ENCODE results near the gene NOL4. TPM values are rescaled to one million over a fixed set of nuclear protein-coding genes. Genes with fewer than 3 reads are reported as not detected.
"Not testable (repeated sequence)": the region's sequence is repeated elsewhere in the genome, so short reads cannot be mapped to it uniquely, and the experiment has no call there.

The NOL4 gene
- 0.05 TPM in 1 of 2 replicates, not detected in the other for total RNA-seq

DNA sequence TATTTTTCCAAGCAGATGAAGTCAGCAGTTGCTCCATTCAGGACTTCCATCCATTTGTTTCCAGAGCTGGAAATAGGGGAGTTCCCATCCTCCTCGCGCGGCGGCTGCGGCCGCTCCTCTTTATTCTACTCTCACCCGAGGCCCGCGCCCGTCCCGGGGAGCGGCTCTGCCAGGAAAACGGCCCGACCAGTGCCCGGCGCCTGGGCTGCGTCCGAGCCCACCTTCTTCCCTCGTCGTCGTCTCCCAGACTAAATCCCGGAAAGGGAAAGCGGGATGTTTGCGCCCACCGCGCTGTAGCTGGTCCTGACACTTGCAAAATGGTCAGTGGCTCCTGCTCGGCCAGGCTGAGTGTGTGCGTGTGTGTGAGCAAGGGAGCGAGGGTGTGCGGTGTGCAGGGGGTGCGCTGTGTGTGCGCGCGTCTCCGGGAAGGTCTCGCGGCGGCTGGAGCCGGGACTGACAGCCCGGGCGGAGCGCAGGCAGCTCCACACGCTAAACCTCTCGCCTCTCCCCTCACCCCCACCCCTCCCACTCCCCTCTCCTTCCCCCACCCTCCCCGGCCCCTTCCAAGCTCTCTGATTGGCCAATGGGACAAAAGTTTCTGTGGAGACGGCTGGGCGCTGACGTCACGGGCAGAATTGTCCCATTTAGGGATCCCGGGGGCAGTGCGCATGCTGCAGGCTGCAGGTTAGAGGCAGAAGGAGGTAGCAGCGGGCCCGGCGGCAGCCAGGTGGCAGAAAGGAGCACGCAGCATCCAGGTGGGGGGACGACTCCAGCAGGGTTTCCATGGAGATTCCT lies at the start of gene NOL4:
Gene NOL4, minus strand, starts transcription at position 491 of the 795 bp plus-strand sequence. CDS start 1,660 bp downstream, outside the sequence.
- DNase-seq (ENCODE audit: extremely low read depth, low read depth, low spot score): no peak

- DNase-seq (ENCODE audit: extremely low read depth, low read depth, low spot score): not testable (repeated sequence)
These were observed 41.3 kb upstream of the NOL4 start for GRCh38 chr18:34266029-34266428.

DNA sequence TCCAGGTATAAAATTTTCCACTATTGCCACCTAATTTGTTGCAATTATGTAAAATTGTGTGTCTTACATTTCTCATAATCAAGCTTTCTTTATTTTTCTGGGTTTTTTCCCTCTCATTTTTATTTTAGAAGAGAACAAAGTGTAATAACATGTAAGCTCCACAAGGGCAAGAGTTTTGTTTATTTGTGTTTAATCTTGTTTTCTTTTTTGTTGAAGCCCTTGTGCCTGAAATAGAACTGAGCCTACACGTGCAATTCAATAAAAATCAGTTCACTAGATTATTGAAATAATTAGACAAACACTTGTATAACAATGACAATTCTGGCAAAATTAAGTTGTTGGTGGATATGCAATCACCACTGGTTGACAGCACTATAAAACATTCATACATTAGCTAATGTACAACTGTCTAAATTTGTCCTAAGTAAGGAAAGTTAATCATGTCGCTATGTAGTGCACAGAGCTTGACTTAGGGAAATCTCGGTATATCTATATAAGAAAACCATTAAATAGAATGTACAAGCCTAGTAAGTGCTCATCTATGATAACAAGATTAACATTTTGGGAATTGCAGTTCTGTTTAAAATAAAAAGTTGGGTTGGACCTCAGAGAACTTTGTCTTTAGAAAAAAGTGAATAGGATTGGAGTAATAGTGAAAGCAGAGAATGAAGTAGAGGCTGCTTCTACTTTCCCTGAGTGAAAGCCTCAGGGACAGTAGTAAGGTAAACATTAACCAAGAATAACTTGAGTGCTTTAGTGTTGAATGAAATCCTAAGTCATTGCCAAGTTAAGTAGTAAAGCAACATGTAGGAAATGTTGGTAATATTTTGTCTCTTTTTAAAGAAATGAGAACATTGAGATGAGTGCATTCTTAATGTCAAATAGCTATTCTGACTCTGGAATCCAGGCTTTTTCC lies 37.4 kb upstream of the NOL4 start:
- no peak for DNase-seq (ENCODE audit: extremely low read depth, low read depth, low spot score)

- no peak for DNase-seq (ENCODE audit: extremely low read depth, low read depth, low spot score)
These were observed 33.5 kb upstream of the NOL4 start for GRCh38 chr18:34258176-34258575.

DNA sequence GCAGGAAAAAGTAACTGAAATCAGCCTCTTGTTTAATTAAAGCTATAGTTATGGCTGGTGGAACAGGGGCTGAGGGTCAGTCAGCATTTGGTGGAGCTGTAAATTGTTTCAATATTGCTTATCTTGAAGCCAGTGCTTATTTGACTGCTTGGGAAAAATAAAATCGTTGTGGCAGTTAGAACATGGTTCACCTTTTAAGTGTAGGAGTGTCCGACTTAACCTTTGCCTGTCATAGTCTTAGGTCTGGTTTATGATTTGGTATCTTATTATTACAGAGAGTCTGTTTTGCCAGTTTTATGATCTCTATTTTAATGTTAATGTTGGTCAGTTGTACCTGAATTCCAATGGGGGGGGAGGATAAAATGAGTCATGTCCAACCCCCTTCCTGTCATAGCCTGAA lies 27.2 kb upstream of the NOL4 start:
- no peak for DNase-seq (ENCODE audit: extremely low read depth, low read depth, low spot score)

- no peak for DNase-seq (ENCODE audit: extremely low read depth, low read depth, low spot score)
These were observed 24.0 kb upstream of the NOL4 start for GRCh38 chr18:34248727-34249126.

GRCh38 chr18:34242739-34243138 lies 18.0 kb upstream of the NOL4 start:
- no peak for DNase-seq (ENCODE audit: extremely low read depth, low read depth, low spot score)

DNA sequence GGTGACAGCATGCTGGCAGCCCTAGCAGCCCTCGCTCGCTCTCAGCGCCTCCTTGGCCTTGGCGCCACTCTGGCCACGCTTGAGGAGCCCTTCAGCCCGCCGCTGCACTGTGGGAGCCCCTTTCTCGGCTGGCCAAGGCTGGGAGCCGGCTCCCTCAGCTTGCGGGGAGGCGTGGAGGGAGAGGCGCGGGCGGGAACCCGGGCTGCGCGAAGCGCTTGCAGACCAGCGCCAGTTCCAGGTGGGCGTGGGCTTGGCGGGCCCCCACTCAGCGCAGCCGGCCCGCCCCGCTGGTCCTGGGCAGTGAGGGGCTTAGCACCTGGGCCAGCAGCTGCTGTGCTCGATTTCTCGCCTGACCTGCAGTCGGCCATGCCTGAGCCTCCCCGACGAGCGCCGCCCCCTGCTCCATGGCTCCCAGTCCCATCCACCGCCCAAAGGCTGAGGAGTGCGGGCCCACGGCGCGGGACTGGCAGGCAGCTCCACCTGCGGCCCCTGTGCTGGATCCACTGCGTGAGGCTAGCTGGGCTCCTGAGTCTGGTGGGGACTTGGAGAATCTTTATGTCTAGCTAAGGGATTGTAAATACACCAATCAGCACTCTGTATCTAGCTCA lies 9.2 kb upstream of the NOL4 start:
- DNase-seq (ENCODE audit: extremely low read depth, low read depth, low spot score): not testable (repeated sequence)

GRCh38 chr18:34225218-34225553 lies 473 bp upstream of the NOL4 start:
- no peak for DNase-seq (ENCODE audit: extremely low read depth, low read depth, low spot score)

DNA sequence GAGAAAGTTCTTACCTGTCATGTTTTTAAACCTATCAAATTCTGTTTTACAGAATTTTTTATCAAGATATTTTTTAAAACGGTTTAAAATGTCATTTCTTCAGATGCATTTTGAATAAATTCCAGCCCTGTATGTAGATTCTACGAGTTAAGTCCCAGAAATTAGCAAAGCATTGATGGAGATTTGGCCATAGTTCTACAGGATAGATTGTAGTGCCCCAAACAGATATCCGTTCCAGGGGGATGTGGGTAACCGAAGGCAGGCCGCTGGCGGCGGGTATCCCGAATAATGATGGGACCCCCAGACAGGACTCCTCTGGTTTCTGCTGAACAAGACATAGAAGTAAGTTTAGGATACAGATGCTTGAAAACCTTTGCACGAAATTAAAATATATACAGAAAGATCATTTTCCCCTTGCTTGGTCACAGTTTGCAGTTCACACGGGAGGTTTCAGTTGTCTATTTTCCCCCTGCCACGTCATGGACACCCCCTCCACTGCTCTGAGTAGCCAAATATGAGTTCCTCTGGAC lies 755 bp downstream of the NOL4 start:
- no peak for DNase-seq (ENCODE audit: extremely low read depth, low read depth, low spot score)

DNA sequence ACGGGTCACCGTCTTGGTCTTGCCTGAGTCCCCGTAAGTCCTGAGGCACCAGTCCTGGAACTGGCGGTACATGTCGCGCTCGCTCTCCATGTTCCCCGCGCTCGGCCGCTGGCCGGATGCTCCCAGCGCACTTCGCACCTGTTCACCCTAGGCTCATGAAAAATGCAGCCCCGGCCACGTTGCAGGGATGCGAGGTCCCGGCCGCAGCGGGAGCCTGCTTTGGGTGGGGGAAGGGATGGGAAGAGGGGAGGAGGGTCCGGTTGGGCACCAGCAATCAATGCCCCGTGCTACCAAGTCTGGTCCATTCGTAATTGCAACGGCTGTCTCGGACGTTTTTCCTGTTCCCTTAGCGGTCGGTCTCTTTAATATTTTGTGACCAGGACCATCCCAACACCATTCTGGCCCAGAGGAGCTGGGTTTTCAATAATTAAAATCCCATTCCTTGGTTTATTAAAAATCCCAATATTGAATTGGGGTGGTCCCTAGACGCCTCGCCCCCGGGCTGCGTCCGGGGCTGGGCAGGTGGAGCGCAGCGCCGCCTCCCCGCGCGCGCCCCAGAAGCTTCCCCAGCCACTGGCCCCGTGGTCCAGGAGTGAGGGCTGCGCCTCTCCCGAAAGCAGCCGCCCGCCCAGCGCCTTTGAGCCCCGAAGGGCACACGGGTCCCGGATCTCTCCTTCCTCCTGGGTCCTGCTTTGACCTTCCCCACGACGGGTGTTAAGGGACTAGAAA lies 1.4 kb downstream of the NOL4 start:
- no peak for DNase-seq (ENCODE audit: extremely low read depth, low read depth, low spot score)

- no peak for DNase-seq (ENCODE audit: extremely low read depth, low read depth, low spot score)
These were observed 2.2 kb downstream of the NOL4 start for GRCh38 chr18:34222307-34223163.

DNA sequence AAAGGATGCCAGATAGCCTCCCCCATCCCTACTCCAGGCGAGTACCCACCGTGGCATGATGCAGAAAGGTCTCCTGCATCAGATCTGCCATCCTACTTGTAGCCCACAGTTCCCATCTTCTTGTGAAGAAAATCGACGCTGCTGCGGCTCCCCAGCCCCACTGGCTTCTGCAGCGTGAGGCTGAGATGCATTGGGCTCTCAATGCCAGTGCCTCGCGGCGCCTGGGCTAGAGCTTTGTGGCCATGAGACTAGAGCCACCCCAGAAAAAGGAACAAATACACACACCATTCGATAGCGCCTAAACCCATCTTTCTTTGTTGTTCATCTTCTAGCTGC lies 2.8 kb downstream of the NOL4 start:
- no peak for DNase-seq (ENCODE audit: extremely low read depth, low read depth, low spot score)

DNA sequence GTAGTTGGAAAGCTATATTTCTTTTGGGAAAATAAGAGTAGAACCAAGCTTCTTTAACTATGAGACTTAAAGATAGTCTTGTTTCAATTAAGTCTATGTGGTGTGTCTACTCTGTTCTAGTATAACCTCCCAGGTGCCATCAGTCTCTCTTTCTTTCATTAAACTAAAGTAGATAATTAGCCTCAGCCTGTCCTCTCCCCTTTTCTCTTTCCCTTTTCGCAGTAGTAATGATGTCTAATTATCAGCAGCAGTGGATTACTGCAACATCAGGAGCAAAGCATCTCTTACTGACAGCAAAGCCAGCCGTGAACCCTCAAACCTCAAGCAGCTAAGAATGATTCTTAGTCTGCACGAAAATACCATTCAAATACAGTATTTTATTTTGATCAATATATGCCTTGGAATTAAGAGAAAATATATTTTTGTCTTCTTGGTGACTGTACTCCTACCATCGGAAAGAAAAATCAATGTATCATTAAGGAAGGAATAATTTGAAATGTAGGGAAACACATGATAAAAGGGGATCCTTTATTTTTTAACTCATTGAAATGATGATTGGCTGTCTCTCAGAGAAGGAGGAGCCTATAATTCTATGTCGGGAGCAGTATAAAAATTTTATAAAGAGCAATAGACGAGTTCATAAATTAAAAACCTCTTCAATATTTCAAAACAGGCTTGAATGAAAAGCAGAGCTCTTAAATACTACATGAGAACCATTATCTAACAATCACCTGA lies 4.5 kb downstream of the NOL4 start:
- no peak for DNase-seq (ENCODE audit: extremely low read depth, low read depth, low spot score)

- DNase-seq (ENCODE audit: extremely low read depth, low read depth, low spot score): no peak
These were observed 5.1 kb downstream of the NOL4 start for GRCh38 chr18:34219651-34220050.

DNA sequence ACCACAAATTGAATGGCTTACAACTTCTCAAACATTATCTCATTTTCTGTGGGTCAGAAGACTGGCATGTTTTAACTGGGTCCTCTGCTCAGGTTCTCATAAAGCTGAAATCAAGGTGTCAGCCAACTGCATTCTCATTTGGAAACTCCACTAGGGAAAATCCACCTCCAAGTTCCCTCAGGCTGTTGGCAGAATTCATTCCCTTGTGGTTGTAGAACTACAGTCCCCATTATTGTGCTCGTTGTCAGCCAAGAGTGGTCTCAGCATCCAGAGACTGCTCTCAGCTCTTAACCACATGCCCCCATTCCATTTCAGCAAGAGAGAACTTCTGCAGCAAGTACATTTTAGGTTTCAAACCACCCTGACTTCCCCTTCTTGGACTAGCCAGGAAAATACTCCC lies 12.2 kb downstream of the NOL4 start:
- no peak for DNase-seq (ENCODE audit: extremely low read depth, low read depth, low spot score)

DNA sequence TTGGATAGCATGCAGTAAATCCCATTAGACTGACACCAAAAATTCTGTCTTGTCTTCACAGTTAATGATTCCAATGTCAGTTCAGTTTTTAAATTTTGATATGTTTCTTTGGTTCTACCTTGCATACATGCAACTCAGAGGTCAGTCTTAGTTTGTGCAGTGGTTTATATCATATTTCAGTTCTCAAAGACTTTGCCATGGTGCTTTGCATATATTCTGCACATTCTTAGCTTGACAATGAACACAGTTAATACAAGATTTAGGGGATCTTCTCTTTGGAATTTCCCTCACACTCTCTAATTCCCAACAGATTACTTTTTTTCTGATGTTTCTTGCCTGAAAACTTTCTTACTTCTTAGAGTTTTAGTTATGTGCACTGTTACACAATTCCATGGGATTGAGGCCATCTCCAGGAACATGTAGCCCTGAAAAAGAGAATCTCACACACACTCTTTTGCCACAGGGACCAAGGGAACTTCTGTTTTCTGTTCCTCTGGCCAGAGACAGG lies 17.3 kb downstream of the NOL4 start:
- DNase-seq (ENCODE audit: extremely low read depth, low read depth, low spot score): no peak

DNA sequence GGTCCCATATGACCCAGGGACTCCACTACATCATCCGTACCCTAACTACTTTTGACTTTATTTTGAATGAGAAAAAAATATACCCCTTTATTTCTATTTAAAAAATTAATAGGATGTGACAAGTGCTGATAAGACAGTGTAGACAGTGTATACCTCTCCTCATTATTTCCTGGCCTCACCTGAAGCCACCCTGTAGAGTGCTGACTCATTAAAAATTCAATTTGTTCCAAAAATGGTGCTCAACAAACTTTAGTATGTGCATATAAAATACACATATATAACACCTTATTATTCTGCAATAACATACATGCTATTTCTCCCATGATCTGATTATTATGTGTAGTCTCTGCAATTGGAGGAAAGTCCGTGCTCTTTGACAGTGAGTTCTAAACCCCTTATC lies 20.8 kb downstream of the NOL4 start:
- no peak for DNase-seq (ENCODE audit: extremely low read depth, low read depth, low spot score)

GRCh38 chr18:34196256-34196655 lies 28.5 kb downstream of the NOL4 start:
- DNase-seq (ENCODE audit: extremely low read depth, low read depth, low spot score): no peak

Data from glomerular endothelial cell (primary cell).